Upper lobe of left lung (tissue), 4 donors: Measurements from ENCODE around the gene CAPN6.

Experiments used
- CTCF ChIP-seq, 6 experiments: fragments of 450-650 bp in 4 of 6; fragments of 200-600 bp in 2 of 6; sonication (generic) in 2 of 6; IDR thresholded peaks; one replicate each; pipeline ENCODE4 v1.5.1; 2016 to 2019; ENCODE audit warnings: antibody characterized with exemption in 6 of 6
- EP300 ChIP-seq, 4 donors: sonication (generic); formaldehyde crosslinking; IDR thresholded peaks; one replicate each; pipeline ENCODE4 v1.5.1; 2017; ENCODE audit warnings: antibody characterized with exemption in 4 of 4, control low read depth in 2 of 4
- POLR2A ChIP-seq, 4 donors: fragments of 450-650 bp; IDR thresholded peaks; one replicate each; pipeline ENCODE4 v1.5.1; 2016 to 2017; ENCODE audit warnings: antibody characterized with exemption in 4 of 4, mild to moderate bottlenecking in 2 of 4
- POLR2AphosphoS5 ChIP-seq, 2 donors: sonication (generic); formaldehyde crosslinking; IDR thresholded peaks; one replicate each; pipeline ENCODE4 v1.5.1; 2017; ENCODE audit warnings: antibody characterized with exemption in 2 of 2

- TF ChIP-seq POLR2AphosphoS5 (IDR thresholded peaks at IDR 0.05) (no peak), CTCF (IDR thresholded peaks at IDR 0.05) (no peak), POLR2A (IDR thresholded peaks at IDR 0.05) (no peak), EP300 (IDR thresholded peaks at IDR 0.05) (no peak)
Observed at GRCh38 chrX:111288841-111289240, 18.6 kb upstream of the CAPN6 start.
